ENCODE data around the gene GMFB.

DNA sequence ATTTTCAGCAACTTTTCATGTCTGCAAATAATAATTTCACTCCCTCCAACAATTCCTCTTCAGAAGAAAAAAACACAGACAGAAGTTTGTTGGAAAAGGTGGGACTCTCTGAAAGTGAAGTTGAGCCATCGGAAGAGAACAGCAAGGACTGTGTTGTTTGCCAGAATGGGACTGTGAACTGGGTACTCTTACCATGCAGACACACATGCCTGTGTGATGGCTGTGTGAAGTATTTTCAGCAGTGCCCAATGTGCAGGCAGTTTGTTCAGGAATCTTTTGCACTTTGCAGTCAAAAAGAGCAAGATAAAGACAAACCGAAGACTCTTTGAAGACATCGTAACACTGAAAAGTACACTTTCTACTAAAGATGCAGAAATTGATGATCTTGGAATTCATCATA is 49.3 kb upstream of the GMFB start:
- TF ChIP-seq, protein P1, sequence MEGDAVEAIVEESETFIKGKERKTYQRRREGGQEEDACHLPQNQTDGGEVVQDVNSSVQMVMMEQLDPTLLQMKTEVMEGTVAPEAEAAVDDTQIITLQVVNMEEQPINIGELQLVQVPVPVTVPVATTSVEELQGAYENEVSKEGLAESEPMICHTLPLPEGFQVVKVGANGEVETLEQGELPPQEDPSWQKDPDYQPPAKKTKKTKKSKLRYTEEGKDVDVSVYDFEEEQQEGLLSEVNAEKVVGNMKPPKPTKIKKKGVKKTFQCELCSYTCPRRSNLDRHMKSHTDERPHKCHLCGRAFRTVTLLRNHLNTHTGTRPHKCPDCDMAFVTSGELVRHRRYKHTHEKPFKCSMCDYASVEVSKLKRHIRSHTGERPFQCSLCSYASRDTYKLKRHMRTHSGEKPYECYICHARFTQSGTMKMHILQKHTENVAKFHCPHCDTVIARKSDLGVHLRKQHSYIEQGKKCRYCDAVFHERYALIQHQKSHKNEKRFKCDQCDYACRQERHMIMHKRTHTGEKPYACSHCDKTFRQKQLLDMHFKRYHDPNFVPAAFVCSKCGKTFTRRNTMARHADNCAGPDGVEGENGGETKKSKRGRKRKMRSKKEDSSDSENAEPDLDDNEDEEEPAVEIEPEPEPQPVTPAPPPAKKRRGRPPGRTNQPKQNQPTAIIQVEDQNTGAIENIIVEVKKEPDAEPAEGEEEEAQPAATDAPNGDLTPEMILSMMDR (IDR thresholded peaks at IDR 0.05) = no peak
- TF ChIP-seq POLR2A (IDR thresholded peaks at IDR 0.05) = no peak

Data from right lobe of liver (tissue), 4 donors.